Activated T-cell treated with anti-CD3 and anti-CD28 coated beads, Interleukin-2, amount 50 U/mL, for 24 hours (primary cell): ENCODE measurements around the gene TM7SF3.
"Not testable (repeated sequence)": the region's sequence is repeated elsewhere in the genome, so short reads cannot be mapped to it uniquely, and the experiment has no call there.

Experiments
- DNase-seq: peaks from one replicate; pipeline ENCODE4 v3.0.0-alpha.2; 2020
- H3K27ac Mint-ChIP-seq: 2 replicates; pipeline ENCODE4 v1.8.0; 2020; ENCODE audit warnings: mild to moderate bottlenecking, mixed read lengths
- H3K27me3 Mint-ChIP-seq: 2 replicates; pipeline ENCODE4 v1.8.0; 2020; ENCODE audit warnings: mixed read lengths
- H3K36me3 Mint-ChIP-seq: 2 replicates; pipeline ENCODE4 v1.8.0; 2020; ENCODE audit warnings: low read depth, mixed read lengths
- H3K4me1 Mint-ChIP-seq: 2 replicates; pipeline ENCODE4 v1.8.0; 2020; ENCODE audit warnings: low read depth, mixed read lengths
- H3K4me3 Mint-ChIP-seq: 2 replicates; pipeline ENCODE4 v1.8.0; 2020; ENCODE audit warnings: mild to moderate bottlenecking, moderate library complexity, mixed read lengths
- H3K9me3 Mint-ChIP-seq: 2 replicates; pipeline ENCODE4 v1.8.0; 2020; ENCODE audit warnings: mixed read lengths

Gene TM7SF3

GRCh38 chr12:27031531-27031930, 17.3 kb upstream of the TM7SF3 start:
- DNase-seq, result no peak
- Mint-ChIP-seq H3K27ac (no peak overlapping the region), H3K27me3 (no peaks in the 10 kb centered on the region), H3K9me3 (no peaks in the 10 kb centered on the region), H3K4me1 (peaks cover 4% of the 10 kb centered on the region), H3K4me3 (no peak overlapping the region), H3K36me3 (peaks cover 86% of the 10 kb centered on the region)

- H3K27ac Mint-ChIP-seq, result no peak overlapping the region
- DNase-seq, result no peak
- H3K36me3 Mint-ChIP-seq, result peaks cover 59% of the 10 kb centered on the region
- H3K4me1 Mint-ChIP-seq, result peaks cover 48% of the 10 kb centered on the region
- no peak overlapping the region for H3K4me3 Mint-ChIP-seq
- no peaks in the 10 kb centered on the region for H3K27me3 Mint-ChIP-seq
- no peaks in the 10 kb centered on the region for H3K9me3 Mint-ChIP-seq
These were observed 12.1 kb upstream of the TM7SF3 start for GRCh38 chr12:27026257-27026656.

- Mint-ChIP-seq H3K36me3 (peaks cover 48% of the 10 kb centered on the region), H3K4me1 (peaks cover 48% of the 10 kb centered on the region), H3K4me3 (no peak overlapping the region), H3K27me3 (no peaks in the 10 kb centered on the region), H3K9me3 (no peaks in the 10 kb centered on the region), H3K27ac (no peak overlapping the region)
- no peak for DNase-seq
These were observed 10.9 kb upstream of the TM7SF3 start for GRCh38 chr12:27025116-27025515.

- Mint-ChIP-seq H3K27ac (no peak overlapping the region), H3K4me1 (peaks cover 48% of the 10 kb centered on the region), H3K9me3 (no peaks in the 10 kb centered on the region), H3K27me3 (no peaks in the 10 kb centered on the region), H3K4me3 (peak overlapping the region; percentile 18), H3K36me3 (peaks cover 40% of the 10 kb centered on the region)
- no peak for DNase-seq
These were observed 10.1 kb upstream of the TM7SF3 start for GRCh38 chr12:27024291-27024690.

- Mint-ChIP-seq H3K4me1 (peaks cover 40% of the 10 kb centered on the region), H3K9me3 (no peaks in the 10 kb centered on the region), H3K27ac (no peak overlapping the region), H3K36me3 (peaks cover 9% of the 10 kb centered on the region), H3K4me3 (no peak overlapping the region), H3K27me3 (no peaks in the 10 kb centered on the region)
- no peak for DNase-seq
These were observed 6.6 kb upstream of the TM7SF3 start for GRCh38 chr12:27020761-27021160.

- peaks cover 34% of the 10 kb centered on the region for H3K4me1 Mint-ChIP-seq
- no peaks in the 10 kb centered on the region for H3K9me3 Mint-ChIP-seq
- H3K4me3 Mint-ChIP-seq, result no peak overlapping the region
- no peak overlapping the region for H3K27ac Mint-ChIP-seq
- peaks cover 13% of the 10 kb centered on the region for H3K36me3 Mint-ChIP-seq
- H3K27me3 Mint-ChIP-seq, result no peaks in the 10 kb centered on the region
- no peak for DNase-seq
These were observed 3.9 kb upstream of the TM7SF3 start for GRCh38 chr12:27018037-27018436.

- H3K9me3 Mint-ChIP-seq, H3K36me3 Mint-ChIP-seq, DNase-seq, H3K27ac Mint-ChIP-seq, H3K27me3 Mint-ChIP-seq, H3K4me3 Mint-ChIP-seq: not testable (repeated sequence)
- peaks cover 34% of the 10 kb centered on the region for H3K4me1 Mint-ChIP-seq
These were observed 3.1 kb upstream of the TM7SF3 start for GRCh38 chr12:27017163-27017823.

GRCh38 chr12:27015730-27016076, 1.5 kb upstream of the TM7SF3 start:
- peak overlapping the region; percentile 96 for H3K27ac Mint-ChIP-seq
- H3K4me1 Mint-ChIP-seq, result peaks cover 41% of the 10 kb centered on the region
- H3K36me3 Mint-ChIP-seq, result peaks cover 10% of the 10 kb centered on the region

GRCh38 chr12:27014859-27015729, 910 bp upstream of the TM7SF3 start:
- Mint-ChIP-seq H3K9me3 (no peaks in the 10 kb centered on the region), H3K36me3 (peaks cover 16% of the 10 kb centered on the region), H3K27me3 (no peaks in the 10 kb centered on the region), H3K4me3 (peak overlapping the region; percentile 91), H3K27ac (peak overlapping the region; percentile 96), H3K4me1 (peaks cover 47% of the 10 kb centered on the region)
- no peak for DNase-seq

More at GRCh38 chr12:27015730-27016076, 1.5 kb upstream of the TM7SF3 start:
- Mint-ChIP-seq H3K4me3 (no peak overlapping the region), H3K9me3 (no peaks in the 10 kb centered on the region), H3K27me3 (no peaks in the 10 kb centered on the region)
- no peak for DNase-seq

- no peaks in the 10 kb centered on the region for H3K9me3 Mint-ChIP-seq
- H3K4me3 Mint-ChIP-seq, result peak overlapping the region; percentile 91
- H3K27me3 Mint-ChIP-seq, result no peaks in the 10 kb centered on the region
- H3K27ac Mint-ChIP-seq, result peak overlapping the region; percentile 96
- DNase-seq, result no peak
- H3K4me1 Mint-ChIP-seq, result peaks cover 49% of the 10 kb centered on the region
- peaks cover 17% of the 10 kb centered on the region for H3K36me3 Mint-ChIP-seq
These were observed 536 bp downstream of the TM7SF3 start for GRCh38 chr12:27013611-27014084.

GRCh38 chr12:27012982-27013255, 1.3 kb downstream of the TM7SF3 start:
- Mint-ChIP-seq H3K27ac (peak overlapping the region; percentile 96), H3K36me3 (peaks cover 17% of the 10 kb centered on the region), H3K4me3 (peak overlapping the region; percentile 91), H3K4me1 (peaks cover 56% of the 10 kb centered on the region), H3K27me3 (no peaks in the 10 kb centered on the region), H3K9me3 (no peaks in the 10 kb centered on the region)
- DNase-seq, result no peak

GRCh38 chr12:27012239-27012981, 1.8 kb downstream of the TM7SF3 start:
- H3K4me1 Mint-ChIP-seq, result peaks cover 56% of the 10 kb centered on the region
- H3K4me3 Mint-ChIP-seq, result peak overlapping the region; percentile 91
- H3K9me3 Mint-ChIP-seq, result no peaks in the 10 kb centered on the region

GRCh38 chr12:27009881-27010301, 4.3 kb downstream of the TM7SF3 start:
- no peaks in the 10 kb centered on the region for H3K9me3 Mint-ChIP-seq
- H3K36me3 Mint-ChIP-seq, result peaks cover 17% of the 10 kb centered on the region
- DNase-seq, result no peak
- no peak overlapping the region for H3K4me3 Mint-ChIP-seq
- H3K27me3 Mint-ChIP-seq, result no peaks in the 10 kb centered on the region
- H3K4me1 Mint-ChIP-seq, result peaks cover 51% of the 10 kb centered on the region
- H3K27ac Mint-ChIP-seq, result no peak overlapping the region

More at GRCh38 chr12:27012239-27012981, 1.8 kb downstream of the TM7SF3 start:
- Mint-ChIP-seq H3K27me3 (no peaks in the 10 kb centered on the region), H3K36me3 (peaks cover 17% of the 10 kb centered on the region), H3K27ac (no peak overlapping the region)
- no peak for DNase-seq

- no peak overlapping the region for H3K4me3 Mint-ChIP-seq
- no peak overlapping the region for H3K27ac Mint-ChIP-seq
- no peaks in the 10 kb centered on the region for H3K27me3 Mint-ChIP-seq
- peaks cover 41% of the 10 kb centered on the region for H3K4me1 Mint-ChIP-seq
- no peaks in the 10 kb centered on the region for H3K9me3 Mint-ChIP-seq
- peaks cover 14% of the 10 kb centered on the region for H3K36me3 Mint-ChIP-seq
- no peak for DNase-seq
These were observed 6.1 kb downstream of the TM7SF3 start for GRCh38 chr12:27008081-27008480.
